Activated CD4-positive, alpha-beta memory T cell treated with anti-CD3 and anti-CD28 coated beads for 36 hours (primary cell): Measurements from ENCODE around the gene SLIT1. TPM values are rescaled to one million over a fixed set of nuclear protein-coding genes. Genes with fewer than 3 reads are reported as not detected.

Experiments used
- CTCF ChIA-PET: fragments of 350-600 bp; sonication (Branson Sonifier 250); formaldehyde crosslinking; loops from one replicate; lab custom pipeline; 2021; ENCODE audit warnings: antibody characterized with exemption, inconsistent platforms; lab: Charles Lee
- POLR2A ChIA-PET: fragments of 350-600 bp; sonication (Branson Sonifier 250); formaldehyde crosslinking; loops from one replicate; lab custom pipeline; 2021; ENCODE audit warnings: antibody characterized with exemption; lab: Charles Lee
- DNase-seq: peaks from one replicate; pipeline ENCODE4 v3.0.0-alpha.2; 2020
- H3K27ac Mint-ChIP-seq: one replicate; pipeline ENCODE4 v1.8.0; 2021; ENCODE audit warnings: mixed read lengths
- H3K27me3 Mint-ChIP-seq: one replicate; pipeline ENCODE4 v1.8.0; 2021; ENCODE audit warnings: mixed read lengths
- H3K36me3 Mint-ChIP-seq: one replicate; pipeline ENCODE4 v1.8.0; 2021; ENCODE audit warnings: mixed read lengths
- H3K4me1 Mint-ChIP-seq: one replicate; pipeline ENCODE4 v1.8.0; 2021; ENCODE audit warnings: low read depth, mixed read lengths
- H3K4me3 Mint-ChIP-seq: one replicate; pipeline ENCODE4 v1.8.0; 2021; ENCODE audit warnings: mild to moderate bottlenecking, mixed read lengths
- H3K9me3 Mint-ChIP-seq: one replicate; pipeline ENCODE4 v1.8.0; 2021; ENCODE audit warnings: mixed read lengths
- intact Hi-C: fragments of 100-400 bp; cut with micrococcal nuclease; formaldehyde crosslinking; loops from one replicate; pipeline ENCODE4 v1.15.1; 2023
- total RNA-seq, 2 experiments: library from RNA; stranded (reverse); gene quantifications; one replicate each; pipeline ENCODE4 v1.2.3, GENCODE V29; 2021

Gene SLIT1
- total RNA-seq, 2 experiments from 2014 or later: 0.63 to 0.71 TPM

DNA sequence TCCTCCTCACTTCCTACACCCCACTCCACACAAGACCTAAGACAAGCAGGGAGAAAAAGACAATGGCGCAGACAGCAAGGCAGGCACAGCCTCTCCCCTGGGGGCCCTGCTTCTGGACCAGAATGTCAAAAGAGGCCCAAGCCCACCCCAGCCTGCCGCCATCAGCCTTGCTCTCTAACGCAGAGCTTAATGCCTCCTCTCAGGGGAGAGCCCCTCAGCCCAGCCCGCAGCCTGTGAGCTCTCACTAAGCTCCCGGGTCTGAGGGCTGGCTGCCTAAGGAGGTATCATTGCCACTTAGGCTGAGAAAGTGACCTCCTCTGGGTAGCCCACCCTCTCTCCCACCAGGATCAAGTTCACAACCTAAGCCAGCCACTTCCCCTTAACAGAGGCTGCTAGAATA, 16.7 kb downstream of the SLIT1 start:
- Mint-ChIP-seq H3K4me1 (no peaks in the 10 kb centered on the region), H3K36me3 (no peaks in the 10 kb centered on the region), H3K9me3 (no peaks in the 10 kb centered on the region), H3K27ac (no peak overlapping the region), H3K4me3 (no peak overlapping the region), H3K27me3 (peaks cover 13% of the 10 kb centered on the region)
- intact Hi-C loops: no loop called here
- ChIA-PET POLR2A (no interaction called here), CTCF (no interaction called here)
- DNase-seq: no peak

DNA sequence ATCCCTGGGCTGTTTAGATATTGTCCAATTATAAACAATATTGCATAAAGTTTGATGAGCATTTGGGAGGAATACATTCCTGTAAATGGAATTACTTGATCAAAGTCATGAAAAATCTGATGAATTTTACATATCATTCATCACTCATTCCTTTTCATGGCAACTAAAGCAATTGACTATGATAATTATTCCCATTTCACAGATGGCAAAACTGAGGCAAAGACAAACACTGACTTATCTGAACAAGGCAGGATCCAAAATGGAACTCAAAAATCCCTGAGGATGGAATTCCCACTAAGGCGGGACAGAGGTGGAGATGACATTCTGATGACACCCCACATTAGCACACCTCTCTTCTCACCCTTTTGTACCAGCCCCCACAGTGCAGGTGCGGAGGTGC, 17.1 kb downstream of the SLIT1 start:
- H3K4me1 Mint-ChIP-seq: no peaks in the 10 kb centered on the region
- intact Hi-C loops: no loop called here
- POLR2A ChIA-PET: no interaction called here

DNA sequence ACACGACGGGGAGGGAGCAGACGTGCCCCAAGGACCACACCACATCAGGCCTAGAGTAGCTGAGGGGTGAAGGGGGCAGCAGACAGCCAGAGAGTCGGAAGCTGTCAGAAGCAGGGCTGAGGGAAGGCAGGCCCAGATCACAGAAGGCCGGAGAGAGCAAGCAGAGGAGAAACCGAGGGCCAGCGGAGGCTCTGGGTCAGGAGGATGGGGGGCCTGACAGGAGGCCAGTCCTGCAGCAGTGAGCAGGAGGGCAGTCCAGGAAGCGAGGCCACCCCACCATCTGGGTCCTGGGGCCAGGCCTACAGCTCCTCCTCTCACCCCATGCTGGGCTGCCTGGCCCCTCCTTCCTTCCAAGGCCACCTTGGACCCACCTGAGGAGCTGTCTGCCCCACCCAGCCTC, 20.3 kb downstream of the SLIT1 start:
- CTCF ChIA-PET: no interaction called here
- no peak for DNase-seq
- intact Hi-C loops: no loop called here
- H3K4me3 Mint-ChIP-seq: no peak overlapping the region
- POLR2A ChIA-PET: no interaction called here
- no peaks in the 10 kb centered on the region for H3K4me1 Mint-ChIP-seq
- H3K36me3 Mint-ChIP-seq: no peaks in the 10 kb centered on the region
- H3K27me3 Mint-ChIP-seq: peaks cover 7% of the 10 kb centered on the region
- H3K27ac Mint-ChIP-seq: no peak overlapping the region
- H3K9me3 Mint-ChIP-seq: no peaks in the 10 kb centered on the region

More for the DNA sequence above, 17.1 kb downstream of the SLIT1 start:
- Mint-ChIP-seq H3K27me3 (peaks cover 13% of the 10 kb centered on the region), H3K4me3 (no peak overlapping the region), H3K36me3 (no peaks in the 10 kb centered on the region), H3K27ac (no peak overlapping the region), H3K9me3 (no peaks in the 10 kb centered on the region)
- no peak for DNase-seq
- CTCF ChIA-PET: no interaction called here

DNA sequence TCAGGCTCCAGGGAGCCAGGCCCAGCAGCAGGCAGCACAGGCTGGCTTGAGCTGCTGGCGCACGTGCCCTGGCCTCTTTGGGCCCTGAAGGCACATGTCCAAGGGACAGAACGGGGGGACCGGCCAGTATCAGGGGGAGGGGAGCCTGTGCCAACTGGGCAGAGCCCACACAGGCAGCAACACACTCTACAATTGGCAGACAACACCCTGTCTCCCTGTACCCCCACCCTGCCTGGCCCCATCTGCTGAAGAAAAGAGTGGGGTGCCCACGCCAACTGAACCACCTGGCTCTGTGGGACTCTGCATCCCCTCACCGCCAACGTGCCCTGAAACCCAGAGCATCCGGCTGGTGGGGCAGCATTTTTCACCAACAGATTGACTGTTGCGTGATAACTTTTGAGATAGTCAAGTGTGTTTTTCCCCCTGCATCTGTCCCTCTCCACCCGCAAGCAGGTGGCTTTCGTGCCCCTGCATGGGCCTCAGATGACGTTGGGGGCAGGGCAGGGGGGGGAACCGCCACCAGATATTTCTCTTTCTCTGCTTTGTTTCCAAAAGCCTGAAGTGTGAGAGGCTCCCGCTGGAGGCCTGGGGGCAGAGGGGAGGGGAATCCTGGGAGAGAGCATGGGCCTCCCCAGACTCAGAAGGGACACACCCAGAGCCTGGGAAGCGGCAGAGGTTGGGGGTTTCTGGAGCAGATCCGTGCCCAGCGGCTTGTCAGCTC, 21.8 kb downstream of the SLIT1 start:
- CTCF ChIA-PET: no interaction called here
- POLR2A ChIA-PET: no interaction called here
- no peak for DNase-seq
- Mint-ChIP-seq H3K36me3 (no peaks in the 10 kb centered on the region), H3K9me3 (no peaks in the 10 kb centered on the region), H3K4me3 (no peak overlapping the region), H3K27ac (no peak overlapping the region), H3K27me3 (peaks cover 3% of the 10 kb centered on the region), H3K4me1 (no peaks in the 10 kb centered on the region)
- intact Hi-C loops: no loop called here

DNA sequence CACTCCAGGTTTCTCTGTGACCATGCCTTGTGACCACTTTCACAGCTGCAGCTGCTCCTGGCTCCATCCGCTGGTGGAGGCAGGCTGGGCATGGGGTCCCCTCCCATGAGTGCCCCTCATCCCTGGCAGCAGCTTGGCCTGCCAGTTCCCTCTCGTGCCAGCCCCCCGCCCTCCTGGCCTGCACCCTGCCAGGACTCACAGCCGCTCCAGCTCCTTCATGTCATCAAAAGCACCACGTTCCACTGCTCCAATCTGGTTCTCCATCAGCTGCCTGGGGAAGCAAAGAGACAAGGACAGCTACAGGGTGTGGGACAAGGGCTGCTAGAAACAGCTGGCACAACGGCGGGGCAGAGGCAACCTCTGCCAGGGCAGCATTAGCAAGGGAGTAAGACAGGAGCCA, 22.6 kb downstream of the SLIT1 start:
- ChIA-PET CTCF (no interaction called here), POLR2A (no interaction called here)
- no peak overlapping the region for H3K27ac Mint-ChIP-seq
- peaks cover 1% of the 10 kb centered on the region for H3K27me3 Mint-ChIP-seq
- intact Hi-C loops: no loop called here
- no peak for DNase-seq
- H3K4me3 Mint-ChIP-seq: no peak overlapping the region
- H3K36me3 Mint-ChIP-seq: no peaks in the 10 kb centered on the region
- H3K9me3 Mint-ChIP-seq: no peaks in the 10 kb centered on the region
- H3K4me1 Mint-ChIP-seq: no peaks in the 10 kb centered on the region

DNA sequence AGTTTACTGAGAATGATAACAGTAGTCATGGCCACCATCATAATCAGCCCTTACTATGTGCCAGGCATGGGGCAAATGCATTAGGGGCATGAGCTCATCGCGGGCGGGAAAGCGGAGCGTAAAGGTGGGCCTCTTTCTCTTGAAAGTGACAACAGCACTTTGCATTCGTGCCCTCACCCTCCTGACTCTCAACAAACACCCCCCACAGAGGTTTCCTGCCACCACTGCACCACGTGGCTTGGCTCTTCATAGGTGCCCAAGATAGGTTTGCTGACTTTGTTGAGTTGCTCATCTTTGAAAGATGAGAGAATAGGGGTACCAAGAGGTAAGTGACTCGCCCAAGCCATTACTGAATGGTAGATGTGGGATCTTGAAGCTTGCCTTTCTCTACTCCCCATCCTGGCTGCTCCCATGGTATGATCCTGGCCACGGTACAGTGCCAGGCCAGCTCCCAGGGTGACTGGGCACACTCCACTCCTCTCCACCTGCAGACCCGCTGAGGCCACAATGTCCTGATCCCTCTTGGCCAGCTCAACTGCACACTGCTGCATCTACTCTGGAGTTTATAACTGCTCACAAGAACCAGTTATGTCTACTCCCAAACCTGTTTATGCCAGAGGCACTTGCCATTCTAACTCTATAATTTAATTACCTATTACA, 26.0 kb downstream of the SLIT1 start:
- no peaks in the 10 kb centered on the region for H3K36me3 Mint-ChIP-seq
- CTCF ChIA-PET: interaction anchor here (0.7 kb wide), 1 partner anchor 59 kb away, joined by 3 read pairs; no protein-coding TSS in a partner anchor
- no peak overlapping the region for H3K27ac Mint-ChIP-seq
- H3K9me3 Mint-ChIP-seq: no peaks in the 10 kb centered on the region
- no peak for DNase-seq
- peaks cover 1% of the 10 kb centered on the region for H3K27me3 Mint-ChIP-seq
- intact Hi-C loops: no loop called here
- POLR2A ChIA-PET: no interaction called here
- no peak overlapping the region for H3K4me3 Mint-ChIP-seq
- H3K4me1 Mint-ChIP-seq: no peaks in the 10 kb centered on the region

DNA sequence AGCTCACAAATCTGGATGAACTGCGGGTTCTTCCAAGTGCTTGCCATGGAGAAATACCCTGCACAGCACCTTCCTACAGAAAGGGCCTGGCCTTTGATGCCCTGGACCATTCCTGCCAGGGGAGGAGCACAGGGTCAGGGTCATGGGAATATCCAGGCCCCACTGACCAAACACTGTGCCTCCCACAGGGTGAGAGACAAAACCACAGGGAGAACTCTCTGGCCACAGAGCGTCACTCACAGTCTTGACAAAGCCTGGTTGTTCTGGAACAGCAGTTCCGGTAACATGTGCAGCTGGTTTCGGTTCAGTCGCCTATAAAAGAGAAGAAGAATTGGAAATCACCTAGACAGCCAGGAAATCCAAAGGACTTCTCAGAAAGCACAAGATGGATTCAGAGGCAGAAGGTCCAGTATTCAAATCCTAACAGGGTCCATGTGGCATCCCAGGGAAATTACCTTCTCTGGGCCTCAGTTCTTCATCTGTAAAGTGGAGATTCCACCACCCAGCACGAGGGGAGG, 28.1 kb downstream of the SLIT1 start:
- DNase-seq: no peak
- intact Hi-C loops: no loop called here
- Mint-ChIP-seq H3K4me3 (no peak overlapping the region), H3K9me3 (no peaks in the 10 kb centered on the region), H3K27me3 (peaks cover 1% of the 10 kb centered on the region), H3K36me3 (no peaks in the 10 kb centered on the region), H3K4me1 (no peaks in the 10 kb centered on the region), H3K27ac (no peak overlapping the region)
- POLR2A ChIA-PET: no interaction called here
- CTCF ChIA-PET: interaction anchor here (1.1 kb wide), 1 partner anchor 85 kb away, joined by 4 read pairs; no protein-coding TSS in a partner anchor

DNA sequence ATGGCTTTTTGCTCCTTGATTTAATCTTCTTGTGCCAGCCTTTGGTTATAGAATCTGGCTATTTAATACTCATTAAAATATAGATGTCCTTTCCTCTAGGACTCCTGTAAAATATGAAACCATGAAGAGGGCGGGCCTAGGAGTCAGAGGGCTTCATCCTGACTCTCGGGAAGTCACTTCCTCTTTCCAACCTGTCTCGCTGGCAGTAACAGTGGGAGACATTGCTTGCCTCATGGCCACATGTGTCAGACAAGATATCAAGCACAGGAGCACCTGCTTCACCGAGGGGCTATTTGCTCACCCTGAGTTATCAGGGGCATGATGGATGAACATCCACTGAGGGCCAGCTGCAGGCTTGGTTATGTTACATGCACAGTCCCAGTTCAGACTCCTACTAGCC, 31.0 kb downstream of the SLIT1 start:
- H3K36me3 Mint-ChIP-seq: no peaks in the 10 kb centered on the region
- H3K27me3 Mint-ChIP-seq: no peaks in the 10 kb centered on the region
- H3K4me3 Mint-ChIP-seq: no peak overlapping the region
- POLR2A ChIA-PET: no interaction called here
- intact Hi-C loops: no loop called here
- CTCF ChIA-PET: interaction anchor here (1.1 to 1.3 kb wide), 2 partner anchors 41 to 82 kb away, joined by 4 to 5 read pairs; no protein-coding TSS in a partner anchor
- H3K9me3 Mint-ChIP-seq: no peaks in the 10 kb centered on the region
- H3K4me1 Mint-ChIP-seq: no peaks in the 10 kb centered on the region
- DNase-seq: no peak
- no peak overlapping the region for H3K27ac Mint-ChIP-seq

DNA sequence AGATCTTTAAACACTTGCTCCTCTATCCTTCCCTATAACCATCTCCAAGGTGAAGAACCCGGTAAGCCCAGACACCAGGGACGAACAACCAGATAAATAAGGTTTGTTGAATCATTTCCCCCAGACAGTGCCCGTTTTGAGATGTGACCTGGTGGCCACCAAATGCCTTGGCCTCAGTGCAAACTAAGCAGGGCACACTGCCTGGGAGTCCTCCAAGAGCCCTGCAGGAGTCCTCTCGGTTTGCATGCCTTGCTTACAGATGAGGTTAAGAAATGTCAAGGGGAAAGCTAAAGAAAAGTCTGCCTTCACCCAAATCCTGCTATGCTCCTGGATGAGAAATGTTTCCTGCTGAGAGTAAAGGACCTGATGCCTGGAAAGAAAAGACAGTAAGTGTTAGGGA, 31.6 kb downstream of the SLIT1 start:
- no peaks in the 10 kb centered on the region for H3K4me1 Mint-ChIP-seq
- H3K9me3 Mint-ChIP-seq: no peaks in the 10 kb centered on the region
- no peaks in the 10 kb centered on the region for H3K36me3 Mint-ChIP-seq
- no peak overlapping the region for H3K27ac Mint-ChIP-seq
- no peak overlapping the region for H3K4me3 Mint-ChIP-seq
- no peaks in the 10 kb centered on the region for H3K27me3 Mint-ChIP-seq
- ChIA-PET POLR2A (no interaction called here), CTCF (no interaction called here)
- intact Hi-C loops: no loop called here
- no peak for DNase-seq

DNA sequence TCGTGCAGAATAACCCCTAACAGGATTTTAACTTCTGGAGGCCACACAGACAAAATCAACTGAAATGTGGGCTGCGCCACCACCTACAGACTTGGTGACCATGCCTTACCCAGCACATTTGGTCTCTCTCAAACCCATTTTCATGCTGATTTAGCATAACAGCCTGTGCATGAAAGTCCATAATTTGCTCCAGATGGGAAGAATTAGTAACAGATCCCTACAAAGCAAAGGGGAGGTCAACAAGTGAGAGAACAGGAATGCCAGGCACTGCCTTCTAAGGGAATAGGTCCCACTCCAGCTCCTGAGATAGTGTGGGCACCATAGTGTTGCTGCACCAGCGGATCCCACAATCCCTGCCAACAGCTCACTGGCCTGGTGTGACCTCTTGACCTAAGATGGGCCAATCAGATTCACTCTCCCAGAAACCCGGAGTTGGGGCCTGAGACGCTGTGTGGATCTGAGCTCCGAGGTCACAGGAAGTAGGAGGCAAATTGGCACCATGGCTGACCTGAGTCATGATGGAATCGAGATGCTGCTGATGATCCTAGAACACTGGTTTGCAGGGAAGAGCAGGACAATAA, 32.4 kb downstream of the SLIT1 start:
- H3K4me3 Mint-ChIP-seq: no peak overlapping the region
- H3K27ac Mint-ChIP-seq: no peak overlapping the region
- H3K4me1 Mint-ChIP-seq: no peaks in the 10 kb centered on the region
- H3K36me3 Mint-ChIP-seq: no peaks in the 10 kb centered on the region
- H3K27me3 Mint-ChIP-seq: no peaks in the 10 kb centered on the region
- CTCF ChIA-PET: no interaction called here
- H3K9me3 Mint-ChIP-seq: no peaks in the 10 kb centered on the region
- no peak for DNase-seq
- POLR2A ChIA-PET: no interaction called here
- intact Hi-C loops: no loop called here

DNA sequence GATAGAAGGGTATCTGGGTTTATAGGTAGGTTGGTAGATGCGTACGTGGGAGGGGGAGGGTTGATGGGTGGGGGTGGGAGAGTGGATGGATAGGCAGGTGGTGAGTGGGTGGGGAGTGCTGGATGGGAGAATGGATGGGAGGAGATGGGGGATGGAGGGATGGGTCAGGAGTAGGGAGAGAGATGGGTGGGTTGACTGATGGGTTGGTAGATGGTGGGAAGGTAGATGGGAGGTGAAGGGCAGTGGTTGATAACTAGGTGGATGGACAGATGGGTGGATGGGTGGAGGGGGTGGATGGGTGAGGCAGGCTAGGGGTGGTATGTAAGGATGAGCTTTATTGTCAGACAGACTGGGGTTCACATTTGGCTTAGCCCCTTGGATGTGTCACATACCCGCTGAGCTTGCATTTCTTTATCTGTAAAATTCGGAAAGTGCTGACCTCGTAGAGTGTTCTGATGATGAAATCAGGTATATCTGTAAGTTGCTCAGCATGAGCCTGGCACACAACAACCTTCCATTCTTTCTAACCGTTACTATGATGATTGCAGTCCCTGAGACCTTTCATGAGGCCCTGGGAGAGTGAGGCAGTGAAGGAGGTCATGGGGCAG, 34.3 kb downstream of the SLIT1 start:
- H3K4me3 Mint-ChIP-seq: no peak overlapping the region
- no peaks in the 10 kb centered on the region for H3K36me3 Mint-ChIP-seq
- peaks cover 2% of the 10 kb centered on the region for H3K27me3 Mint-ChIP-seq
- ChIA-PET POLR2A (no interaction called here), CTCF (no interaction called here)
- intact Hi-C loops: no loop called here
- no peaks in the 10 kb centered on the region for H3K4me1 Mint-ChIP-seq
- DNase-seq: no peak
- no peaks in the 10 kb centered on the region for H3K9me3 Mint-ChIP-seq
- H3K27ac Mint-ChIP-seq: no peak overlapping the region

DNA sequence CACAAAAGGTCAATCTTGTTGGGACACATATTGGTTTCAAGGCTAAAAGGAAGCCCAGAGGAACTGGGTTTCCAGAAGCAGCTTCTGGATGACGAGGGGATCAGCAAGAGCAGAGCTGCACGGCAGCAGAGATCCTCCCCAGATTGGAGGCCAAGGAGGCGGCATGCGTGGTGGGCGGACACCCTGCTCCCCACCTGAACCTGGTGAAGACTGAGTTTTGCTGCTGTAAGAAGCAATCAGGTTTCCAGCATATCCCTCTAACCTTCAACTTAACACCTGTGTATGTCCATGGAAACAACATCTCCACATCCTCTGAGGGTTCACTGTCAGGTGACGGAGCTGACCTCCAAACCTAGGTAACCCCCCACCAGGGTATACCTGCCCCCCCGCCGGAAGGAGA, 35.1 kb downstream of the SLIT1 start:
- no peaks in the 10 kb centered on the region for H3K36me3 Mint-ChIP-seq
- H3K27ac Mint-ChIP-seq: no peak overlapping the region
- H3K4me1 Mint-ChIP-seq: no peaks in the 10 kb centered on the region
- no peak overlapping the region for H3K4me3 Mint-ChIP-seq
- no peak for DNase-seq
- H3K27me3 Mint-ChIP-seq: peaks cover 5% of the 10 kb centered on the region
- ChIA-PET CTCF (no interaction called here), POLR2A (no interaction called here)
- intact Hi-C loops: no loop called here
- no peaks in the 10 kb centered on the region for H3K9me3 Mint-ChIP-seq
